ENCODE measurements around the gene NAV2. TPM values are rescaled to one million over a fixed set of nuclear protein-coding genes. Genes with fewer than 3 reads are reported as not detected.

Gene NAV2
- total RNA-seq, 1 experiment from 2014 or later = 46.3 TPM

GRCh38 chr11:19714022-19714386 lies 1.4 kb downstream of the NAV2 start:
- TF ChIP-seq, protein P1, sequence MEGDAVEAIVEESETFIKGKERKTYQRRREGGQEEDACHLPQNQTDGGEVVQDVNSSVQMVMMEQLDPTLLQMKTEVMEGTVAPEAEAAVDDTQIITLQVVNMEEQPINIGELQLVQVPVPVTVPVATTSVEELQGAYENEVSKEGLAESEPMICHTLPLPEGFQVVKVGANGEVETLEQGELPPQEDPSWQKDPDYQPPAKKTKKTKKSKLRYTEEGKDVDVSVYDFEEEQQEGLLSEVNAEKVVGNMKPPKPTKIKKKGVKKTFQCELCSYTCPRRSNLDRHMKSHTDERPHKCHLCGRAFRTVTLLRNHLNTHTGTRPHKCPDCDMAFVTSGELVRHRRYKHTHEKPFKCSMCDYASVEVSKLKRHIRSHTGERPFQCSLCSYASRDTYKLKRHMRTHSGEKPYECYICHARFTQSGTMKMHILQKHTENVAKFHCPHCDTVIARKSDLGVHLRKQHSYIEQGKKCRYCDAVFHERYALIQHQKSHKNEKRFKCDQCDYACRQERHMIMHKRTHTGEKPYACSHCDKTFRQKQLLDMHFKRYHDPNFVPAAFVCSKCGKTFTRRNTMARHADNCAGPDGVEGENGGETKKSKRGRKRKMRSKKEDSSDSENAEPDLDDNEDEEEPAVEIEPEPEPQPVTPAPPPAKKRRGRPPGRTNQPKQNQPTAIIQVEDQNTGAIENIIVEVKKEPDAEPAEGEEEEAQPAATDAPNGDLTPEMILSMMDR (conservative IDR thresholded peaks at IDR 0.05) = no peak
- Mint-ChIP-seq H3K9me3 (no peaks in the 10 kb centered on the region; a peak in 1 of 5 replicates), H3K36me3 (ENCODE audit: insufficient read depth in 1 of 3, low read depth in 3 of 3) (peaks cover 0 to 3% (median 0%) of the 10 kb centered on the region in 3 experiments; a peak in 2 of 7 replicates), H3K27me3 (ENCODE audit: low read depth) (peaks cover 69% of the 10 kb centered on the region), H3K4me3 (peak overlapping the region; percentile 56 to 87), H3K4me1 (peaks cover 24 to 37% of the 10 kb centered on the region in 2 experiments), H3K27ac (no peak overlapping the region)
- no peak overlapping the region for H4K5ac ChIP-seq (ENCODE audit: insufficient read length, low read depth, low read length)
- H3K9me3 ChIP-seq (ENCODE audit: control insufficient read depth, low read depth, low read length) = no peaks in the 10 kb centered on the region
- H3K9ac ChIP-seq (ENCODE audit: extremely low read depth, insufficient read length, low read length) = no peak overlapping the region
- no peak overlapping the region for H3K23ac ChIP-seq (ENCODE audit: insufficient read length, low read depth, low read length)
- H2BK15ac ChIP-seq (ENCODE audit: low read depth, low read length) = no peak overlapping the region; the same call in 1 of the 2 replicates
- no peak overlapping the region for H2BK12ac ChIP-seq (ENCODE audit: insufficient read length, low read depth, low read length)
- no peaks in the 10 kb centered on the region for H4K20me1 ChIP-seq (ENCODE audit: control insufficient read depth, insufficient read depth, insufficient read length)
- H2BK120ac ChIP-seq (ENCODE audit: low read depth, low read length, poor library complexity, severe bottlenecking) = no peak overlapping the region
- no peak overlapping the region for H3K56ac ChIP-seq (ENCODE audit: insufficient read length, low read depth, low read length)
- H3K79me1 ChIP-seq (ENCODE audit: insufficient read depth, low read depth, low read length, poor library complexity, severe bottlenecking) = no peaks in the 10 kb centered on the region
- no peak for DNase-seq
- peak overlapping the region; percentile 52 for H2AFZ ChIP-seq (ENCODE audit: low read length)
- H3K18ac ChIP-seq (ENCODE audit: insufficient read length, low read depth, low read length) = no peak overlapping the region
- no CpG with 5 or more reads among the region's 17 CpGs for WGBS (ENCODE audit: extremely low coverage, insufficient read length, low lambda C conversion rate)
- H3K27me3 ChIP-seq (ENCODE audit: insufficient read depth, low read length) = peaks cover 28% of the 10 kb centered on the region; the same call in 1 of the 2 replicates
- H2BK20ac ChIP-seq (ENCODE audit: low read depth, low read length, poor library complexity, severe bottlenecking) = no peak overlapping the region
- no peak overlapping the region for H3T11ph ChIP-seq (ENCODE audit: low read length)
- H3K4me1 ChIP-seq (ENCODE audit: insufficient read depth, low read length) = no peaks in the 10 kb centered on the region
- no peak overlapping the region for H2AK5ac ChIP-seq (ENCODE audit: insufficient read length, low read length)
- no peak overlapping the region for H4K8ac ChIP-seq (replicated peaks; ENCODE audit: insufficient read length, low read depth, low read length)
- peak overlapping the region; percentile 89 for H3K4me2 ChIP-seq (ENCODE audit: insufficient read depth, insufficient read length, low read length)
- no peak overlapping the region for H2BK5ac ChIP-seq (ENCODE audit: insufficient read length, low read length)
- no peak overlapping the region; the same call in 1 of the 2 replicates for H3K14ac ChIP-seq (ENCODE audit: insufficient read depth, low read length)
- no peak overlapping the region for H3K4ac ChIP-seq (ENCODE audit: low read depth, low read length)
- H4K91ac ChIP-seq (ENCODE audit: insufficient read length, low read depth, low read length) = no peak overlapping the region
- no peak overlapping the region for H3K27ac ChIP-seq (ENCODE audit: insufficient read length, low read depth, low read length)
- peaks cover 24% of the 10 kb centered on the region for H3K23me2 ChIP-seq (ENCODE audit: insufficient read length, low read depth, low read length, poor library complexity, severe bottlenecking)
- H3K79me2 ChIP-seq (ENCODE audit: insufficient read depth, low read length) = no peaks in the 10 kb centered on the region
